ENCODE data around the gene ROCK2.

Gene ROCK2

GRCh38 chr2:11304476-11304875, 40.0 kb downstream of the ROCK2 start:
- Histone ChIP-seq H3K36me3 (ENCODE audit: control insufficient read depth, insufficient read depth, low read length) (no peaks in the 10 kb centered on the region), H3K56ac (ENCODE audit: low read length) (no peak overlapping the region), H2AK5ac (ENCODE audit: low read length) (no peak overlapping the region), H3K4me1 (ENCODE audit: control insufficient read depth, low read depth, low read length) (peaks cover 8% of the 10 kb centered on the region), H3K79me2 (ENCODE audit: control insufficient read depth, insufficient read depth, low read length) (peaks cover 58% of the 10 kb centered on the region), H2BK15ac (replicated peaks; ENCODE audit: low read depth) (no peak overlapping the region), H3K4me2 (ENCODE audit: low read length) (no peak overlapping the region), H3K27ac (ENCODE audit: low read depth, low read length) (no peak overlapping the region), H3K18ac (ENCODE audit: low read length) (no peak overlapping the region), H3K9ac (ENCODE audit: low read length) (no peak overlapping the region), H3K23ac (ENCODE audit: low read length) (no peak overlapping the region), H2BK120ac (ENCODE audit: low read depth, low read length) (no peak overlapping the region), H2BK5ac (ENCODE audit: low read length) (no peak overlapping the region), H3K79me1 (ENCODE audit: low read length) (peaks cover 22% of the 10 kb centered on the region), H3K4me3 (ENCODE audit: low read length) (no peak overlapping the region), H4K8ac (ENCODE audit: low read depth, low read length) (no peak overlapping the region), H3K4ac (ENCODE audit: low read depth, low read length) (no peak overlapping the region), H4K5ac (ENCODE audit: low read length) (no peak overlapping the region), H3K27me3 (ENCODE audit: insufficient read depth, low read length, poor library complexity) (no peaks in the 10 kb centered on the region)
- DNase-seq = no peak
- no CpG with 5 or more reads among the region's 5 CpGs for WGBS (ENCODE audit: extremely low coverage, insufficient coverage, low lambda C conversion rate)

GRCh38 chr2:11303290-11304013, 41.0 kb downstream of the ROCK2 start:
- no peak overlapping the region for H3K56ac ChIP-seq (ENCODE audit: low read length)
- H4K5ac ChIP-seq (ENCODE audit: low read length) = no peak overlapping the region
- H3K27ac ChIP-seq (ENCODE audit: low read depth, low read length) = no peak overlapping the region
- no peak overlapping the region for H3K23ac ChIP-seq (ENCODE audit: low read length)
- no peak overlapping the region for H2BK5ac ChIP-seq (ENCODE audit: low read length)
- H3K36me3 ChIP-seq (ENCODE audit: control insufficient read depth, insufficient read depth, low read length) = no peaks in the 10 kb centered on the region
- no peak overlapping the region for H3K4me2 ChIP-seq (ENCODE audit: low read length)
- H2AK5ac ChIP-seq (ENCODE audit: low read length) = no peak overlapping the region
- H3K4ac ChIP-seq (ENCODE audit: low read depth, low read length) = no peak overlapping the region
- no peak overlapping the region for H2BK120ac ChIP-seq (ENCODE audit: low read depth, low read length)
- H3K79me2 ChIP-seq (ENCODE audit: control insufficient read depth, insufficient read depth, low read length) = peaks cover 58% of the 10 kb centered on the region
- no peak overlapping the region for H3K9ac ChIP-seq (ENCODE audit: low read length)
- H3K18ac ChIP-seq (ENCODE audit: low read length) = no peak overlapping the region
- no peak for DNase-seq
- H3K27me3 ChIP-seq (ENCODE audit: insufficient read depth, low read length, poor library complexity) = no peaks in the 10 kb centered on the region
- H3K79me1 ChIP-seq (ENCODE audit: low read length) = peaks cover 22% of the 10 kb centered on the region
- no peak overlapping the region for H3K4me3 ChIP-seq (ENCODE audit: low read length)
- H3K4me1 ChIP-seq (ENCODE audit: control insufficient read depth, low read depth, low read length) = peaks cover 8% of the 10 kb centered on the region
- 100% methylated on average over 3 of the region's 5 CpGs for WGBS (ENCODE audit: extremely low coverage, insufficient coverage, low lambda C conversion rate)
- no peak overlapping the region for H2BK15ac ChIP-seq (replicated peaks; ENCODE audit: low read depth)
- H4K8ac ChIP-seq (ENCODE audit: low read depth, low read length) = no peak overlapping the region

- Histone ChIP-seq H3K27ac (ENCODE audit: low read depth, low read length) (no peak overlapping the region), H3K4me3 (ENCODE audit: low read length) (no peak overlapping the region), H2BK120ac (ENCODE audit: low read depth, low read length) (no peak overlapping the region), H2AK5ac (ENCODE audit: low read length) (no peak overlapping the region), H2BK15ac (replicated peaks; ENCODE audit: low read depth) (no peak overlapping the region), H3K9ac (ENCODE audit: low read length) (no peak overlapping the region), H4K5ac (ENCODE audit: low read length) (no peak overlapping the region), H3K36me3 (ENCODE audit: control insufficient read depth, insufficient read depth, low read length) (no peaks in the 10 kb centered on the region), H4K8ac (ENCODE audit: low read depth, low read length) (no peak overlapping the region), H3K56ac (ENCODE audit: low read length) (no peak overlapping the region), H3K23ac (ENCODE audit: low read length) (no peak overlapping the region), H3K79me2 (ENCODE audit: control insufficient read depth, insufficient read depth, low read length) (peaks cover 44% of the 10 kb centered on the region), H3K27me3 (ENCODE audit: insufficient read depth, low read length, poor library complexity) (no peaks in the 10 kb centered on the region), H3K4me2 (ENCODE audit: low read length) (no peak overlapping the region), H3K18ac (ENCODE audit: low read length) (no peak overlapping the region), H3K4me1 (ENCODE audit: control insufficient read depth, low read depth, low read length) (peaks cover 6% of the 10 kb centered on the region), H3K79me1 (ENCODE audit: low read length) (peaks cover 12% of the 10 kb centered on the region), H2BK5ac (ENCODE audit: low read length) (no peak overlapping the region), H3K4ac (ENCODE audit: low read depth, low read length) (no peak overlapping the region)
- no CpG with 5 or more reads among the region's 6 CpGs for WGBS (ENCODE audit: extremely low coverage, insufficient coverage, low lambda C conversion rate)
- DNase-seq = no peak
Measured at GRCh38 chr2:11299439-11299838, 45.0 kb downstream of the ROCK2 start.

GRCh38 chr2:11298592-11298991, 45.8 kb downstream of the ROCK2 start:
- H3K27ac ChIP-seq (ENCODE audit: low read depth, low read length) = no peak overlapping the region
- no peak overlapping the region for H3K4me3 ChIP-seq (ENCODE audit: low read length)
- WGBS (ENCODE audit: extremely low coverage, insufficient coverage, low lambda C conversion rate) = no CpG with 5 or more reads among the region's 3 CpGs
- H3K9ac ChIP-seq (ENCODE audit: low read length) = no peak overlapping the region
- no peak overlapping the region for H3K56ac ChIP-seq (ENCODE audit: low read length)
- H3K4ac ChIP-seq (ENCODE audit: low read depth, low read length) = no peak overlapping the region
- no peak overlapping the region for H2BK15ac ChIP-seq (replicated peaks; ENCODE audit: low read depth)
- H3K18ac ChIP-seq (ENCODE audit: low read length) = no peak overlapping the region
- no peaks in the 10 kb centered on the region for H3K27me3 ChIP-seq (ENCODE audit: insufficient read depth, low read length, poor library complexity)
- peaks cover 3% of the 10 kb centered on the region for H3K4me1 ChIP-seq (ENCODE audit: control insufficient read depth, low read depth, low read length)
- DNase-seq = no peak
- no peaks in the 10 kb centered on the region for H3K36me3 ChIP-seq (ENCODE audit: control insufficient read depth, insufficient read depth, low read length)
- peaks cover 36% of the 10 kb centered on the region for H3K79me2 ChIP-seq (ENCODE audit: control insufficient read depth, insufficient read depth, low read length)
- peaks cover 9% of the 10 kb centered on the region for H3K79me1 ChIP-seq (ENCODE audit: low read length)
- no peak overlapping the region for H3K4me2 ChIP-seq (ENCODE audit: low read length)
- no peak overlapping the region for H3K23ac ChIP-seq (ENCODE audit: low read length)
- no peak overlapping the region for H2BK5ac ChIP-seq (ENCODE audit: low read length)
- H4K8ac ChIP-seq (ENCODE audit: low read depth, low read length) = no peak overlapping the region
- no peak overlapping the region for H4K5ac ChIP-seq (ENCODE audit: low read length)
- no peak overlapping the region for H2BK120ac ChIP-seq (ENCODE audit: low read depth, low read length)
- H2AK5ac ChIP-seq (ENCODE audit: low read length) = no peak overlapping the region

- Histone ChIP-seq H3K36me3 (ENCODE audit: control insufficient read depth, insufficient read depth, low read length) (no peaks in the 10 kb centered on the region), H3K79me1 (ENCODE audit: low read length) (peaks cover 2% of the 10 kb centered on the region), H3K27ac (ENCODE audit: low read depth, low read length) (no peak overlapping the region), H3K9ac (ENCODE audit: low read length) (no peak overlapping the region), H3K4me1 (ENCODE audit: control insufficient read depth, low read depth, low read length) (no peaks in the 10 kb centered on the region), H2AK5ac (ENCODE audit: low read length) (no peak overlapping the region), H4K5ac (ENCODE audit: low read length) (no peak overlapping the region), H2BK15ac (replicated peaks; ENCODE audit: low read depth) (no peak overlapping the region), H3K56ac (ENCODE audit: low read length) (no peak overlapping the region), H3K4ac (ENCODE audit: low read depth, low read length) (no peak overlapping the region), H3K4me2 (ENCODE audit: low read length) (no peak overlapping the region), H3K27me3 (ENCODE audit: insufficient read depth, low read length, poor library complexity) (no peaks in the 10 kb centered on the region), H3K79me2 (ENCODE audit: control insufficient read depth, insufficient read depth, low read length) (peaks cover 27% of the 10 kb centered on the region), H2BK120ac (ENCODE audit: low read depth, low read length) (no peak overlapping the region), H3K23ac (ENCODE audit: low read length) (no peak overlapping the region), H4K8ac (ENCODE audit: low read depth, low read length) (no peak overlapping the region), H3K4me3 (ENCODE audit: low read length) (no peak overlapping the region), H2BK5ac (ENCODE audit: low read length) (no peak overlapping the region), H3K18ac (ENCODE audit: low read length) (no peak overlapping the region)
- DNase-seq = no peak
- WGBS (ENCODE audit: extremely low coverage, insufficient coverage, low lambda C conversion rate) = no CpG with 5 or more reads among the region's 2 CpGs
Measured at GRCh38 chr2:11296401-11296800, 48.0 kb downstream of the ROCK2 start.

Measured in mesendoderm (in vitro differentiated cells).